DMS 273 (cell line): ENCODE measurements around the gene UBR2.
"Not testable (repeated sequence)": the region's sequence is repeated elsewhere in the genome, so short reads cannot be mapped to it uniquely, and the experiment has no call there.

ENCODE experiments used
- DNase-seq: peaks from one replicate; lab custom pipeline; 2025; ENCODE audit not compliant: unreplicated experiment; lab: John Stamatoyannopoulos, UW

The UBR2 gene

DNA sequence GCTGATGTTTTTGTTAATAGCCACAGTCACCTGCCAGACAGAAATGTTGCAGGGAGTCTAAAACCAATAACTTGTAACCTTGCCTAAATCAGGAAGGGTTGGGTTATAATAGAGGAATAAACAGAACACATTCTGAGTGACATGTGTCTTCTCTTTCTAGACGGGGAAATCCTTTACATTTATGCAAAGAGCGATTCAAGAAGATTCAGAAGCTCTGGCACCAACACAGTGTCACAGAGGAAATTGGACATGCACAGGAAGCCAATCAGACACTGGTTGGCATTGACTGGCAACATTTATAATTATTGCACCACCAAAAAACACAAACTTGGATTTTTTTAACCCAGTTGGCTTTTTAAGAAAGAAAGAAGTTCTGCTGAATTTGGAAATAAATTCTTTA, 127.0 kb downstream of the UBR2 start:
- no peak for DNase-seq

DNA sequence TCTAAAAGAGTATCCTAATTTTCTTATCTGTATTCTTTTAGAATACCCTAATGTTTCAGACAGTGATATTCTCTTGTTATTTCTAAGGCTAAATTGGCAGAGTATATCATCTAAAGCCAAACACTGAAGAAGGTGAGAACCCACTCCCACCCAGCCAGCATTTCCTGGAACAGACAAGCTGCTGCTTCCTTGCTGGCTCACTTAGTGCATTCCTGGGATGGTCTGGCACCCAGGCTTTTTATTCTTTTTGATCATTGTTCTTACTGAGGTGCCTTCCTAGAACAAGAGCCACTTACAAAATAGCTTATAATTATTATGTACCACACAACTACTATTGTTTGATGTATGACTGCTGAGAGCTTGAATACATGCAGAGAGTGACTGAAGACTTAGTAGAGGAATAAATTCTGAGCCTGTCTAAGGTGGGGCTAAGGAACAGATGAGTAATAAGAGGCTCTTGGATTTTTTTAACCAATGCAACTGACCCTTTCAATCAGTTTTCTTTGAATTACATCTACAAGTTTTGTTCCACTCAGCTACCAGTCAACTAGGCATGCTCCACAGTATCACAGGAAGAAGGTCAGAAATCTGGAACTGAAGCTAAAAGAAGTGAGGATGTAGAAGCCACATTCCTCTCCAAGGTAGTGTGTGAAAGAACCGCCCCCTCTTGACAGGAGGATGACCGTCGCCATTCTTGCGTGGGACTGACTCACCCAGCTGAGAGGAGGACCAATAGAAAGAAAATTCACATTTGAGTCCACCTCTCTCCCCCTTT, 128.5 kb downstream of the UBR2 start:
- DNase-seq, result no peak

DNA sequence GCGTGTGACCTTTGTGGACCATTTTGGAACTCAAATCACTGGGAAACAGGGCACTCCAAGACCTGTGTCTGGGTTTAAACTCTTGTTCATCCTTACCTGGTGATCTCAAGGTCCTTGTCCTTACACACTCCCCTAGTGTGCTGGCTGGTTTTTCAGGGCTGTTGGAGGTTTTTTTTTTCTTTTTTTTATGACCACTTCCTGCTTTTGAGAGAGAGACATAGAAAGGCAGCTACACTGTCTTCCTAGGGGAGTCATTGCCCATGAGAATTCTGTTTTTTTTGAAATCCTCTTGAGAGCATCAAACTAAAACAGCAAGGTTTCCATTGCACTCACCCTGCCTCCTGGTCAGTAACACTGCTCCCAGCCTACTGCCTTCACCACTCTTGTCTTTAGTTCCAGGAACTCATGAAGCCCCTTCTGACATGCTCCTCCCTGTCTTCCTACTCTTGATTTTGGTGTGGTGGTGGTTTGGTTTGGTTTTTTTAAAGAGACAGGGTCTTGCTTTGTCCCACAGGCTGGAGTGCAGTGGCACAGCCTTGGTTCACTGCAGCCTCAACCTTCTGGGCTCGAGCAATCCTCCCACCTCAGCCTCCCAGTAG, 130.0 kb downstream of the UBR2 start:
- no peak for DNase-seq

DNA sequence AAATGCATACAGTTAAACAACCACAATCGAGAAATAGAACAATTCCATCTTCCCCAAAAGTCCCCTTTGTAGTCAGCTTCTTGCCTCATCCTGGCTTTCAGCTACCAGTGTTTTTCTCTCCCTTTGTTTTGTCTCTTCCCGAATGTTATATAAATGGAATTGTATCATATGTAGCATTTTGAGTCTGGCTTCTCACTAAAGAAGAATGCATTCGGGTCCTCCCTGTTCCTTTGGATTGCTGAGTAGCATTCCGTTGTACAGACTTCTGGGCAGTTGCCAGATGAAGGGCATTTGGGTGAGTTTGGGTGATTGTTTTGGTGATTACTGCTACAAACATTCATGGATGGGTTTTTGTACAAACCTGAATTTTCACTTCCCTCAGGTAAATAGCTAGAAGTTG, 130.8 kb downstream of the UBR2 start:
- no peak for DNase-seq

DNA sequence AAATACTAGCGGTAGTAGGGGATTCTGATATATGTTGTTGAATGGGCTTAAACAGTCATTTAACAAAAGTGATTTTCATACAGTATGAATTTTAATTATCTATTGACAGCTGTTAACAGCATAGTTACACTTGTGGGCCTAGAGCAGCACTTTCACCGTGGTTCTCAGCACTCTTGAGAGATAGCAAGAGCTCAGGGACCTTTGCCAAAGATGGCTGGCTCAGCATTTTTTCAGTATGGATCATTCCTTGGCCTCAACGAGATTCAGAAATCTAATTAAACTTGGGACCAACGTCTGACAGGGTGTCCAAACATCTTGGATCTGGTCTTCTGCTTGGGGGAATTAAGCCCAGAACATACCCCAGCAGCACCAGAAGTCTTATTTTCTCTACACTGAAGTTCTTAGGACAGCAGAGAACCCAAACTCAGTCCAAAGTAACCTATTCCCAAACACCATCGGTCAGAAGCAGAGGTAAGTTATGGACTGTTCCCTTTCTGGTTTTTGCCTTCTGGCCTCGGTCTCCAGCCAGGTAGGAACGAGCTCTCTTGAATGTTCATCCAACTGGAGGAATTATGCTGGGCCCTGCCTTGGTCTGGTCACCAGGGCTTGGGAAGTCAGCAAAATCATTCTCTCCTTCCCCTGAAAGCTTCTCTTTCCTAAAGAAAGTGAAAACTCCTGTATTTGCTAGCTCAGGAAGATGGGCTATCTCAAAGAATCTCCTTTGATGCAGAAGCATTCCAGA, 132.9 kb downstream of the UBR2 start:
- DNase-seq, result no peak

DNA sequence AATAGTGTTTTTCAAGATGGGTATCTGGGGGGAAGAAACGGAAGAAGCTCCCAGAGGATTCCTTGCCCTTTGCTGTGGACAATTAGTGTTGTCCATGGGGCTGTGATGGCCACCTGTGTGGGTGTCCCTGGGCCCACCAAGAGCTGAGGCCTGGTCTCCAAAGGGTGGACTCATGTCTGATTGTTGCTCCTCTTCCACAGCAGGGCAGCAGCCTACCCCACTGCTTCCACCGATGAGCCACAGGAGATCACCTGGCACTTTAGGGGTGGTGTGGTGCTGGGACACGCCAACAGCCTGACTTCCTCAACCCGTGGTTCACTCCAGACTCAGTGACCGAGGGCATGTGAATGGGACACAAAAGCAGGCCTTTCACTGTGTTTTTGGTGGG, 133.4 kb downstream of the UBR2 start:
- DNase-seq, result no peak

DNA sequence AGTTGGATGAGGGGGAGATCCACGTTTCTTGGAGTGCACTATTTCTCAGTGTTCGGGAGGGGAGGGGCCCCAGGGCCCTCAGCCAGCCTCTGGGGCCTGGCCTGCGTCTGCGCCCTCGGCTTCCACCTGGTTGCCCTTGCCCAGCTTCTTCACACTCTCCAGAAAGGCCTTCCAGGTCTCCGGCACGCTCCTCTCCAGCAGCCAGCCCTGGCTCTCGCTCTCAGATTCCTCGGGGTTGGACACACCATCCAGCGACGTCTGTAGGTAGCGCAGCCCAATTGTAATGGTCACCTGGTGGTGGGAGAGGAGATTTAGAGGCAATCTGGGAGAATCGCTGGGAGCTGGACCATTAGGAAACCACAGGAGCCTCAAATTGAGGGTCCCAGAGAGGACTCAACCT, 134.4 kb downstream of the UBR2 start:
- DNase-seq, result no peak

DNA sequence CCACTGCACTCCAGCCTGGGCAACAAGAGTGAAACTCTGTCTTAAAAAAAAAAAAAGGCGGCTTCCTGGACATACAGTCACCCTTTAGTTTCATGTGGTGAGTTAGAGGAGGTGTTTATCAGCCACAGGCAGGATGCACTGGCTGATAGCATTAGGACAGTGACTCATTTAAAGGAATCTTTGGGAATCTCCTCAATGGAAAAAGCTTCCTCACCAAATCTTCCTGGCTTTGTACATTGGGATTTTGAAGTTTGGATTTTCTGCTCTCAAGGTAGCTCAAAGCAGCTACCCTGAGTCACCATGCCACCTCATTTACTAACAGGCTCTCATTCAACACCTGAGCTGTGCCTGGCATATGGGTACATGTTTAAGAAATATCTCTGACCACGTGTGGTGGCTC, 138.4 kb downstream of the UBR2 start:
- DNase-seq, result no peak

DNA sequence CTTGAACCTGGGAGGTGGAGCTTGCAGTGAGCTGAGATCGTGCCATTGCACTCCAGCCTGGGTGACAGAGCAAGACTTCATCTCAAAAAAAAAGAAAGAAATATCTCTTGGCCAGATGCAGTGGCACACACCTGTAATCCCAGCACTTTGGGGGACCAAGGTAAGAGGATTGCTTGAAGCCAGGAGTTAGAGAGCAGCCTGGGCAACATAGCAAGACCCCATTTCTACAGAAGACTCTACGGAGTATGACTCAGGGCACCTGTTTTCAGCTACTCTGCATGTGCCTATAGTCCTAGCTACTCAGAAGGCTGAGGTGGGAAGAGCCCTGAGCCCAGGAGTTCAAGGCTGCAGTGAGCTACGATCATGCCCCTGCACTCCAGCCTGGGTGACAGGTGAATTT, 139.0 kb downstream of the UBR2 start:
- not testable (repeated sequence) for DNase-seq

DNA sequence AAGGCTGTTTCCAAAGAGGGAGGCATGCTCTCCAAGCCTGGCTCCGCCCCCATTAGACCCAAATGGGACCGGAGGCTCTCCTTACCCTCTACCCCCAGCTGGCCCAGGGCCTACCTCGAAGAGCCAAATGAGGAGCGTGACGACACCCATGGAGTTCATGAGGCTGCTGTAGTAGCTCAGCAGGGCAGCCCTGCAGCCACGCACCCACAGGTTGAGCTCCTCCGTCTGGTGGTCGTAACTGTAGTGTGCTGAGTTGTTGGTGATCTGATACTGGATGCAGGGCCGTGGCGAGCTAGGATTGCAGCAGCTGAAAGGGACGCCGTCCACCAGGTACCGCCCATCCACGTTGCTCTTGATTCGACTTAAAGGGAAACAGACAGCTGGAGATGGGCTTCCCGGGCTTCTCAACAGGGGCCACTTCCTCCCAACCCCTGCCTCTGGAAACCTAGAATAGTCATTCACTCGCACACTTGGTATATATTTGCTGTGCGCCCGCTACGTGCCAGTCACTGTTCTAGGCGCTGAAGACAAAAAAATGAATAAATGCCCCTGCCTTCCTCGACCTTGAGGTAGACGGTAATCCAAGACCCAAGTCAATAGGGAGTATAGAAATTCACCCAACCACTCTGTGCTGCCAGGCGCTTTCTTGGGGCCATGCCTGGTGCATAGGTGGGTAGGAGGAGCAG, 140.6 kb downstream of the UBR2 start:
- DNase-seq, result no peak

DNA sequence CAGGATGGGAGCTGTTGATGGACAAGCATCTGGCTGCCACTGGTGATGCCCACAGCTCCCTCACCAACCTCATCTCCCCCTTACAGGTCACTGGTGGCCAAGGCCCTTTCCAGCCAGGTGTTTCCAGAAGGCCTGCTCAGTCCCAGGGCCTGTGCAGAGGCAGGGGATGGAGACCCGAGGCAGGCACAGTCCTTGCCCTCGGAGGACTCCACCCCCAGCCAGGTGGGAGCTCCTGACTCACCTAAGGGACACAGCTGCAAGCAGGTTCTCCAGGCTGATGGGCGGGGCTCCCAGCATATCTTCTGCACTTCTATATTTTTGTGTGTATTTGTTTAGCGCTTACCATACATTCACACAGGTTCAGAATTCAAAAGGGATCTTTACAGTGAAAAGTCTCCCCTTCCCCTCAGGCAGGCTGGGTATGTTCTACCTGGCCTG, 141.1 kb downstream of the UBR2 start:
- no peak for DNase-seq

DNA sequence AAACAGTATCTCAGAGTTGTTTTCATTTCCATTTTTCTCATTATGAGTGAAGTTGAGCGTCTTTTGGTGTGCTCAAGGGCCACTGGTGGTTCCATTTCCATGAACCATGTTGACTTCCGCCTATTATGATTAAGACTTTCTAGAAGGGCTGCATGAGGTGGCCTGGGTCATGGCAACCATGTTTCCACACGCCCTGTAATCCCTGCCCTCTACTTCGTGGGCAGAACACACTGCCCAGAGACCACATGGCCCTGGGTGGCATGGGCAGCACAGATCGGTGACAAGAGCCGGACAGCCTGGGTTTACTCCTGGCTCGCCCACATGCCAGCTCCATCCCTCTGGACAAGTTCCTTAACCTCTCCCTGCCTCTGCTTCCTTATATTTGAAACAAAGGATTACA, 143.8 kb downstream of the UBR2 start:
- DNase-seq, result no peak

DNA sequence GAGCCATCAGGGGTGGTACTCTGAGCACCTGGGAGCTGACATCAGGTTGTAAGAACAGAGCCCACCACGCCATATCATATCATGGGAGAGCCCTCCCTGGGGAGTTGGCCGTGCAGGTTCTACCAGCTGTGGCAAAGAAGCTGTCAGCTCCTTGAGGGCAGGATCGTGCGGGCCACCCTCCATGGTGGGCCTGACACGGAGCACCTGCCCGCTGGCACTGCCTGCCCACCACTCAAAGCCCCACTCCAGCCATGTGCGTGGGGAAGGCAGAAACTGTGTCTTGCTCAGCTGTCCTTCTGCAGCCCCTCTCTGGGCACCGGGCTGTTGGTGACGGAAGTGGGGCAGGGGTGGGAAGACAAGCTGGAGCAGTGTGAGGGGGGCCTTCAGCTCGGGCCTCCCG, 144.3 kb downstream of the UBR2 start:
- DNase-seq, result no peak

DNA sequence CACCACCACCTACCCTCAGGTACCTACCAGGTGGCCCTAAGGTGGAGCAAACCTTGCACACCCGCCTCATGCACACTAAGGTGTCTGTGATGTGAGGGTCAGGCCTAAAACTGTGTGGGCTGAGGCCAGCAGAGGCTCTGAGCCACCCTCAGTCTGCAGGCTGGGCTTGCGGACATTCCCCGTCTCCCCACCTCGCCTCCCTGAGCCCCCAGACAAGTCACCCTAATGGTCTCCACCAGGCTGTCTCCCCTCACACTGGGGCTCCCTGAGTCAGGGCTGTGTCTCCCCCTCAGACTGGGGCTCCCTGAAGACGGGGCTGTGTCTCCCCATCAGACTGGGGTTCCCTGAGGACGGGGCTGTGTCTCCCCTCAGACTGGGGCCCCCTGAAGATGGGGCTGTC, 146.0 kb downstream of the UBR2 start:
- no peak for DNase-seq

DNA sequence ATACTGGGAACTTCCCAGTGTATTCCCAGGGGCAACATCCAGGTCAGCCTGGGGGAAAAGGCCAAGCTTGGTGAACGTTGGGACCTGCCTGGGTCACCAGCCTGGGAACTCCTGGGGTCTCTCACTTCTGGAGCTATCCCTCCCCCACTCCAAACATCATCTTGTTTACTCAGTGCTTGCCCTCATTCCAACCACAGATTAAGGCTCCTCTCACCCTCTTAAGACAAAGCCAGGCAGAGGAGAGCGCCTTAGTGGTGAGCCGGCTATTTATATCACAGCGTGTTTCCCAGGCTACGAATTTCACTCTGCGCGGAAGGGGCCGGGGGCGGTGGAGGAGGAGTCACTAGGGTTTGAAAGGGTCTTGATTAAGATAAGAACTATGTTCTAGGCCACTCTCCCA, 146.5 kb downstream of the UBR2 start:
- DNase-seq, result no peak

DNA sequence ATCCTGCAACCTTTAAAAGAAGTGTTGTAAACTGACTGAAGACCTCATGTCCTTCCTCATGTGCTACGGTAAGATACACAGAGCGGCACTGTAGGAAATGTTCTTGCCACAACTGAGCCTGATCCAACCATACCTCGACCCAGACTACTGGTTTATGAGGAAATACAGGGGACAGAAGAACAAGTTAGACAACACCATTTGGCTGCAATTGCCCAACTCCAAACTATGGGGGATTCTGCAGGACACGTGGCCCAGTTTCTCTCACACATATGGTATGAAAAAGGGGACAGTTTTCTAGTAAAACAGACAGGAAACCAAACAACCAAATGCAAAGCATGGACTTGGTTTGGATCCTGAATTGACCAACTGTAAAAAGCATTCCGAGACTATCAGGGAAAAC, 148.1 kb downstream of the UBR2 start:
- DNase-seq, result no peak

DNA sequence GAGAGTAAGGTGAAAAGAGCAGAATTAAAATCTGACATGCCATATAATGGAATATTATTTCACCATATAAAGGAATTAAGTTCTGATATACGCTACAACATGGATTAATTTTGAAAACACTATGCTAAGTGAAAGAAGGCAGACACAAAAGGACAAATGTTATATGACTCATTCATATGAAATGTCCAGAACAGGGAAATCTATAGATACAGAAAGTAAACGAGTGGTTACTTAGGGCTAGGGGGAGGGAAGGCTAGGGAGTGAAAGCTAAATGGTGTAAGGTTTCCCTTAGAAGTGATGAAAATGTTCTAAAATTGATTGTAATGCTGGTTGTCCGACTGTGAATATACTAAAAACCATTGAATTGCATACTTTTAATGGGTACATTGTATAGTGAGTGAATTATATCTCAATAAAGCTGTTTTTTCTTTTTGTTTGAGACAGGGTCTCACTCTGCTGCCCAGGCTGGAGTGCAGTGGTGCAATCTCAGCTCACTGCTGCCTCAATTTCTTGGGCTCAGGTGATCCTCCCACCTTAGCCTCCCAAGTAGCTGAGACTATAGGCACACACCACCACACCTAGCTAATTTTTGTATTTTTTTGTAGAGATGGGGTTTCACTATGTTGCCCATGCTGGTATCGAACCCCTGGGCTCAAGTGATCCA, 150.4 kb downstream of the UBR2 start:
- no peak for DNase-seq

DNA sequence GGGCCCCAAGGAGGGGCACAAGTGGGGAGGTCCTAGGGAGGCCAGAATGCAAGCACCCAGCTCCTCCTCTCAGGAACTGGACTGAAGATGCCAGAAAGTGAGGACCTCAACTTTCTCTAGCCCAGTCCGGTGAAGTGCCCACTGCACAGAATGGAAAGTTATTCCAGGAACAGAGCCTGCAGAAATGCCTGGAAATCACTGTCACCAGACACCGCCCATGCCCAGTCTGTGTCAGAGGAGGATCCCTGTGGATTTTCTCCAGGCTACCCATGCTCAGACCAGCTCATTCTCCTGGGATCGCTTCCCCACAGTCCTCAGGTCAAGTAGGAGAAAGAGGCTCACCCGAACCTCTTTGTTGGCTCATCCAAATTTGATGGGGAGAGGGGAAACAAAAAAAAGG, 152.0 kb downstream of the UBR2 start:
- DNase-seq, result no peak

DNA sequence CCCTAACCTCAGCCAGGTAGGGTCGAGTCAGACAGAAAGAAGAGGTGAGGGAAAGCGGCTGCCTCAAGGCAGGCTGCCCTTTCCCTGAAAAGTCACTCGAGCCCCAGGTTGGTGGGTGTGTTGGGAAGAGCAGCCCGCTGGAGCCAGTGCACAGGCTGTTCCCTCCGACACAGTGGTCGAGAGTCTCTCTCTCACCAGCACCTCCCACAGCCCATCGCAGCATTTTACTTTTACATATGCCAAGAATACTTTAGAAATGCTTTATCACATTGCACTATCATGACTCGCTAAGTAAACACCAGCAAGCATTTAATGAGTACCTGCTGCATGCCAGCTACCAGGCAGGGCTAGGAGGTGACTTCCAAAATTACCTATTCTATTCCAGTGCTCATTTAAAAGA, 156.9 kb downstream of the UBR2 start:
- DNase-seq, result no peak

DNA sequence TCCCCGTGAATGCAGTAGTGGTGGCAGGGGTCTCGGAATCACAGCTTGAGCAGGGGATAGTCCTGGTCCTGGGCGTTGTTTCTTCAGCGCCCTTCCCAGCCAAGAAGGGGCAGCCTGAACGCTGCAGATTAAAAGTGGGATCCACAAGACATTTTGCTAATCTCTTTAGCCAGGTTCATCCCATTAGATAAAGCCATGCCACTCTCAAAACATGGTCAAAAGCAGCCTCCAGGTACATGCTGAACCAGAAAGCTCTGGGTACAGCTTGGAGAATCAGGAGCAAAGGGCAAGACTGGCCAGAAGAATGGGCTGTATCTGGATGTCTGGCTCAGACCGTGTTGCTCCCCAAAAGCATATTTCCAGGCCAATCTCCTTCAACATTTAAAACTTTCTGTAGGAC, 158.7 kb downstream of the UBR2 start, which contains the start of gene PRPH2:
Gene PRPH2, minus strand, starts transcription at position 101 of the 400 bp plus-strand sequence. CDS start 263 bp downstream, outside the sequence.
- DNase-seq, result no peak

DNA sequence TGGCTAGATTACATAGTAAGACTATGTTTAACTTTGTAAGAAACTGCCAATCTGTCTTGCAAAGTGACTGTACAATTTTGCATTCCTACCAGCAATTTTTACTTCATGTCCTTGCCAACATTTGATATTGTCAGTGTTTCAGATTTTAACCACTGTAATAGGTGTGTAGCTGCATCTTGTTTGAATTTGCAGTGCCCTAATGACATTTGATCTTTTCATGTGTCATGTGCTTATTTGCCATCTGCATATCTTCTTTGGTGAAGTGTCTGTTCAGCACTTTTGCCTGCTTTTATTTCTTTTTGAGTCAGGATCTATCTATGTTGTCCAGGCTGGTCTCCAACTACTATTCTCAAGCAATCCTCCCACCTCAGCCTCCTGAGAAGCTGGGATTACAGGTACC, 161.0 kb downstream of the UBR2 start:
- no peak for DNase-seq
